Measurements from ENCODE around the gene THSD1.
"Not testable (repeated sequence)": the region's sequence is repeated elsewhere in the genome, so short reads cannot be mapped to it uniquely, and the experiment has no call there.

The THSD1 gene

DNA sequence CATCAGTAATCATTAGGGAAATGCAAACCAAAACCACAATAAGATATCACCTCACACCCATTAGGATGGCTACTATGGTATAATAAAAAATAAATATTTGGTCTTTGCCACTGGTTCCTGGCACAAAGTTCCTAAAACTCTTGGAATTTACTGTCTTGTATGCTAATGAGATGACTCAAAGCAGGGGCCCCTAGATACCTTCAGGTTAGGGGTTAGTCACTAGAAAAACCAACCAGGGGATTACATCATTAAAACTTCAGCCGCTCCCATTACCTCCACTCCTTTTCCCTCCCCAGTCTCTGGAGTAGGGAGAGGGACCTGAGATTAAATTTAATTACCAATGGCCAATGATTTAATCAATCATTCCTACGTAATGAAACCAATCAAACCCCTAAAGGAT is 49.6 kb downstream of the THSD1 start:
- Histone ChIP-seq H3K4me1 (ENCODE audit: control insufficient read depth, insufficient read depth, low read length) (0 out of 2 replicates have a peak, but pooled peaks cover 4% of the 10 kb centered on the region), H3K4me3 (ENCODE audit: low read depth, low read length) (no peak overlapping the region), H3K27me3 (ENCODE audit: control insufficient read depth, insufficient read depth, low read length) (no peaks in the 10 kb centered on the region), H3K9ac (ENCODE audit: low read depth, low read length) (no peak overlapping the region), H3K9me3 (ENCODE audit: control insufficient read depth, insufficient read depth, low read length) (no peaks in the 10 kb centered on the region), H3K27ac (ENCODE audit: low read depth, low read length) (no peak overlapping the region), H3K36me3 (ENCODE audit: control insufficient read depth, insufficient read depth, low read length) (no peaks in the 10 kb centered on the region)

DNA sequence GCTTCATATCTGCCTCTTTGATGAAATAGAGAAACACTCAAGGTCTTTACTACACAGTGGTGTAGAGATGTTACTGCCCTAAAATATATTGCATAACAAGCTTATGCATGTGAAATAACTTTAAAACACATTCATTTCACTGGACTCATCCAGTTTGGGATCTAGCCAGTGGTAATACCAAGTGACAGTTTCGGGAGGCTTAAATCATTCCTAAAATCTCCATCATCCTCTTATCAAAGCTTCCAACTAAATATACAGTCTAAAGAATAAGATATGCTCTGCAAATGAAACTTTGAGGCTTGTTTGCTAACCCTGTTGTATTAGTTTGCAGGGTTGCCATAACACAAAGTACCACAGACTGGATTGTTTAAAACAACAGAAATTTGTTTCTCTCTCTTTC is 52.8 kb downstream of the THSD1 start:
- Histone ChIP-seq H3K9me3 (ENCODE audit: control insufficient read depth, insufficient read depth, low read length) (no peaks in the 10 kb centered on the region), H3K4me3 (ENCODE audit: low read depth, low read length) (no peak overlapping the region), H3K27ac (ENCODE audit: low read depth, low read length) (no peak overlapping the region), H3K36me3 (ENCODE audit: control insufficient read depth, insufficient read depth, low read length) (no peaks in the 10 kb centered on the region), H3K27me3 (ENCODE audit: control insufficient read depth, insufficient read depth, low read length) (no peaks in the 10 kb centered on the region), H3K9ac (ENCODE audit: low read depth, low read length) (no peak overlapping the region), H3K4me1 (ENCODE audit: control insufficient read depth, insufficient read depth, low read length) (0 out of 2 replicates have a peak, but pooled peaks cover 4% of the 10 kb centered on the region)

- H3K9ac ChIP-seq (ENCODE audit: low read depth, low read length): no peak overlapping the region
- H3K27ac ChIP-seq (ENCODE audit: low read depth, low read length): no peak overlapping the region
- H3K27me3 ChIP-seq (ENCODE audit: control insufficient read depth, insufficient read depth, low read length): no peaks in the 10 kb centered on the region
- H3K36me3 ChIP-seq (ENCODE audit: control insufficient read depth, insufficient read depth, low read length): no peaks in the 10 kb centered on the region
- no peaks in the 10 kb centered on the region for H3K9me3 ChIP-seq (ENCODE audit: control insufficient read depth, insufficient read depth, low read length)
- no peaks in the 10 kb centered on the region for H3K4me1 ChIP-seq (ENCODE audit: control insufficient read depth, insufficient read depth, low read length)
- no peak overlapping the region for H3K4me3 ChIP-seq (ENCODE audit: low read depth, low read length)
Observed at GRCh38 chr13:52348983-52349780, 56.8 kb downstream of the THSD1 start.

DNA sequence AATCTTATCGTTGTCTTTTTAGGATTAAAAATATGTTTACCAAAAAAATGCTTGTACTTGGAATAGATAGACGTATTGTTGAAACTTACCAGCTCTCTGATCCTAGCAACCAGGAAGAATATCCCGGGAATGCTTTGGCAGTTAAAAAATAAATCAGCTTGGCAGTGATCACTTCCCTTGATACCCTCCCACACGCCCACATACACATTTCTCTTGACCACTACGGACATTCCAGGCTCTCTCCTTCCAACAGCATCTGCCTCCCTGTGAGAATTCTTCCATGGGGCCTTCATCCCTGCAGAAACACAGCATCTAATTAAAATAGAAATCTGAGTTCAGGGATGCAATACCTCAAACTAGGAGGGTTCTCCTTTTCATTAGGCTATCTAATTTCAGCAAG is 57.9 kb downstream of the THSD1 start:
- Histone ChIP-seq H3K9ac (ENCODE audit: low read depth, low read length) (no peak overlapping the region), H3K27me3 (ENCODE audit: control insufficient read depth, insufficient read depth, low read length) (no peaks in the 10 kb centered on the region), H3K27ac (ENCODE audit: low read depth, low read length) (no peak overlapping the region), H3K36me3 (ENCODE audit: control insufficient read depth, insufficient read depth, low read length) (no peaks in the 10 kb centered on the region), H3K4me1 (ENCODE audit: control insufficient read depth, insufficient read depth, low read length) (no peaks in the 10 kb centered on the region), H3K4me3 (ENCODE audit: low read depth, low read length) (no peak overlapping the region), H3K9me3 (ENCODE audit: control insufficient read depth, insufficient read depth, low read length) (no peaks in the 10 kb centered on the region)

- H3K4me3 ChIP-seq (ENCODE audit: low read depth, low read length): no peak overlapping the region
- H3K36me3 ChIP-seq (ENCODE audit: control insufficient read depth, insufficient read depth, low read length): no peaks in the 10 kb centered on the region
- H3K27ac ChIP-seq (ENCODE audit: low read depth, low read length): no peak overlapping the region
- no peaks in the 10 kb centered on the region for H3K4me1 ChIP-seq (ENCODE audit: control insufficient read depth, insufficient read depth, low read length)
- no peak overlapping the region for H3K9ac ChIP-seq (ENCODE audit: low read depth, low read length)
- no peaks in the 10 kb centered on the region for H3K9me3 ChIP-seq (ENCODE audit: control insufficient read depth, insufficient read depth, low read length)
- H3K27me3 ChIP-seq (ENCODE audit: control insufficient read depth, insufficient read depth, low read length): no peaks in the 10 kb centered on the region
Observed at GRCh38 chr13:52345631-52346251, 60.2 kb downstream of the THSD1 start.

GRCh38 chr13:52345048-52345447 is 60.9 kb downstream of the THSD1 start:
- Histone ChIP-seq H3K4me3 (ENCODE audit: low read depth, low read length) (no peak overlapping the region), H3K36me3 (ENCODE audit: control insufficient read depth, insufficient read depth, low read length) (no peaks in the 10 kb centered on the region), H3K27me3 (ENCODE audit: control insufficient read depth, insufficient read depth, low read length) (no peaks in the 10 kb centered on the region), H3K27ac (ENCODE audit: low read depth, low read length) (no peak overlapping the region), H3K9ac (ENCODE audit: low read depth, low read length) (no peak overlapping the region), H3K4me1 (ENCODE audit: control insufficient read depth, insufficient read depth, low read length) (no peaks in the 10 kb centered on the region), H3K9me3 (ENCODE audit: control insufficient read depth, insufficient read depth, low read length) (no peaks in the 10 kb centered on the region)

DNA sequence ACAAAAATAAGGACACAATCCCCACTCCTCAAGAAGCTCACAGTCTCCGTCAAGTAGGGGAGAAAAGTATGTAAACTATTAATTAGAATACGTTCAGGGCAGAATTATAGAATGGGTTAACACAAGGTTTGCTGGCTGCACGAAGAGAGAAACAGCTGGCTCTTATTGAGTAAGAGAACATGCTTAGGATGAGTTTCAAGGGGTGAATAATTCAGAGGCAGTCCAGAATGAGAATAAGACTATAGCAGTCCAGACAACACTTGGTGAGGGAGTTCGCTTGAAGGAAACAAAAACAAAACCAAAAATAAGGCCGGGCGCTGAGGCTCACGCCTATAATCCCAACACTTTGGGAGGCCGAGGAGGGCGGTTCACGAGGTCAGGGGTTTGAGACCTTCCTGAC is 61.9 kb downstream of the THSD1 start:
- H3K36me3 ChIP-seq (ENCODE audit: control insufficient read depth, insufficient read depth, low read length): no peaks in the 10 kb centered on the region
- H3K4me3 ChIP-seq (ENCODE audit: low read depth, low read length): no peak overlapping the region
- H3K27me3 ChIP-seq (ENCODE audit: control insufficient read depth, insufficient read depth, low read length): no peaks in the 10 kb centered on the region
- H3K4me1 ChIP-seq (ENCODE audit: control insufficient read depth, insufficient read depth, low read length): no peaks in the 10 kb centered on the region
- no peak overlapping the region for H3K9ac ChIP-seq (ENCODE audit: low read depth, low read length)
- H3K27ac ChIP-seq (ENCODE audit: low read depth, low read length): no peak overlapping the region
- H3K9me3 ChIP-seq (ENCODE audit: control insufficient read depth, insufficient read depth, low read length): no peaks in the 10 kb centered on the region

DNA sequence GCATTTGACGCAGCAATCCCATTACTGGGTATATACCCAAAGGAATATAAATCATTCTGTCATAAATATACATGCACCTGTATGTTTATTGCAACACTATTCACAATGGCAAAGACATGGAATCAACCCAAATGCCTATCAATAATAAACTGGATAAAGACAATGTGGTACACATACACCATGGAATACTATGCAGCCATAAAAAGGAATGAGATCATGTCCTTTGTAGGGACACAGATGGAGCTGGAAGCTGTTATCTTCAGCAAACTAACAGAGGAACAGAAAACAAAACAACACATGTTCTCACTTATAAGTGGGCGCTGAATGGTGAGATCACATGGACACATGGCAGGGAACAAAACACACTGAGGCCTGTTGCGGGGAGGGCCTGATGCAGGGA is 63.8 kb downstream of the THSD1 start:
- H3K4me1 ChIP-seq (ENCODE audit: control insufficient read depth, insufficient read depth, low read length); H3K9ac ChIP-seq (ENCODE audit: low read depth, low read length); H3K9me3 ChIP-seq (ENCODE audit: control insufficient read depth, insufficient read depth, low read length); H3K4me3 ChIP-seq (ENCODE audit: low read depth, low read length); H3K36me3 ChIP-seq (ENCODE audit: control insufficient read depth, insufficient read depth, low read length); H3K27me3 ChIP-seq (ENCODE audit: control insufficient read depth, insufficient read depth, low read length); H3K27ac ChIP-seq (ENCODE audit: low read depth, low read length): not testable (repeated sequence)

GRCh38 chr13:52337828-52338455 is 68.0 kb downstream of the THSD1 start:
- H3K4me3 ChIP-seq (ENCODE audit: low read depth, low read length); H3K27me3 ChIP-seq (ENCODE audit: control insufficient read depth, insufficient read depth, low read length); H3K9ac ChIP-seq (ENCODE audit: low read depth, low read length); H3K27ac ChIP-seq (ENCODE audit: low read depth, low read length); H3K36me3 ChIP-seq (ENCODE audit: control insufficient read depth, insufficient read depth, low read length); H3K9me3 ChIP-seq (ENCODE audit: control insufficient read depth, insufficient read depth, low read length); H3K4me1 ChIP-seq (ENCODE audit: control insufficient read depth, insufficient read depth, low read length): not testable (repeated sequence)

- not testable (repeated sequence) for H3K36me3 ChIP-seq (ENCODE audit: control insufficient read depth, insufficient read depth, low read length); H3K9ac ChIP-seq (ENCODE audit: low read depth, low read length); H3K4me1 ChIP-seq (ENCODE audit: control insufficient read depth, insufficient read depth, low read length); H3K27me3 ChIP-seq (ENCODE audit: control insufficient read depth, insufficient read depth, low read length); H3K4me3 ChIP-seq (ENCODE audit: low read depth, low read length); H3K27ac ChIP-seq (ENCODE audit: low read depth, low read length); H3K9me3 ChIP-seq (ENCODE audit: control insufficient read depth, insufficient read depth, low read length)
Observed at GRCh38 chr13:52334107-52334506, 71.9 kb downstream of the THSD1 start.

DNA sequence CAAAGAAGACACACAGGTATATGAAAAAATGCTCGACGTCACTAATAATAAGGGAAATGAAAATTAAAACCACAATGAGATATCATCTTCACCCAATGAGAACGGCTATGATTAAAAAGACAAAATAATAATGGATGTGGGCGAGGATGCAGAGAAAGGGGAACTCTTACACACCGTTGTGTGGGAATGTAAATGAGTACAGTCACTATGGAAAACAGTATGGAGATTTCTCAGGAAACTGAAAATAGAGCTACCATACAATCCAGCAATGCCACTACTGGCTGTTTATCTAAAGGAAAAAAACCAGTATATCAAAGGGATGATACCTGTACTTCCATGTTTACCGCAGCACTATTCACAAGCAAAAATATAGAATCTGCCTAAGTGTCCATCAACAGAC is 74.1 kb downstream of the THSD1 start:
- not testable (repeated sequence) for H3K36me3 ChIP-seq (ENCODE audit: control insufficient read depth, insufficient read depth, low read length); H3K4me3 ChIP-seq (ENCODE audit: low read depth, low read length); H3K9ac ChIP-seq (ENCODE audit: low read depth, low read length); H3K4me1 ChIP-seq (ENCODE audit: control insufficient read depth, insufficient read depth, low read length); H3K27me3 ChIP-seq (ENCODE audit: control insufficient read depth, insufficient read depth, low read length); H3K27ac ChIP-seq (ENCODE audit: low read depth, low read length); H3K9me3 ChIP-seq (ENCODE audit: control insufficient read depth, insufficient read depth, low read length)
